ENCODE results near the gene IRF4. TPM values are rescaled to one million over a fixed set of nuclear protein-coding genes. Genes with fewer than 3 reads are reported as not detected.

IRF4 gene
- total and polyA plus RNA-seq, 2 donors (not counting 3 experiments of a cell fraction or from before 2014, with no cell fraction given): not detected

- POLR2A ChIA-PET: no interaction called here
- H4K20me1 ChIP-seq (replicated peaks; ENCODE audit: control insufficient read depth, extremely low read depth, insufficient read depth, low read length): no peaks in the 10 kb centered on the region
- no TSS peak for BruUV-seq (replicated peaks)
- no peaks in the 10 kb centered on the region for H3K9me1 ChIP-seq (replicated peaks; ENCODE audit: control insufficient read depth, extremely low read depth, insufficient read depth, low read length)
- intact Hi-C loops (cut with micrococcal nuclease): loop anchor here (1.0 kb wide), 2 partner anchors 191 to 219 kb away; no protein-coding TSS in a partner anchor
- H3K79me2 ChIP-seq (ENCODE audit: control insufficient read depth, insufficient read depth, low read length): no peaks in the 10 kb centered on the region
- H2AFZ ChIP-seq (ENCODE audit: low read depth, low read length): no peak overlapping the region
- CTCF ChIA-PET: interaction anchor here (0.6 to 7.7 kb wide), 11 partner anchors 10 to 228 kb away, joined by 3 to 119 read pairs (median 4); no protein-coding TSS in a partner anchor
- no peak for TF ChIP-seq FOS (IDR thresholded peaks at IDR 0.05; ENCODE audit: borderline replicate concordance, insufficient read depth, low read length)
- TF ChIP-seq, protein P1, sequence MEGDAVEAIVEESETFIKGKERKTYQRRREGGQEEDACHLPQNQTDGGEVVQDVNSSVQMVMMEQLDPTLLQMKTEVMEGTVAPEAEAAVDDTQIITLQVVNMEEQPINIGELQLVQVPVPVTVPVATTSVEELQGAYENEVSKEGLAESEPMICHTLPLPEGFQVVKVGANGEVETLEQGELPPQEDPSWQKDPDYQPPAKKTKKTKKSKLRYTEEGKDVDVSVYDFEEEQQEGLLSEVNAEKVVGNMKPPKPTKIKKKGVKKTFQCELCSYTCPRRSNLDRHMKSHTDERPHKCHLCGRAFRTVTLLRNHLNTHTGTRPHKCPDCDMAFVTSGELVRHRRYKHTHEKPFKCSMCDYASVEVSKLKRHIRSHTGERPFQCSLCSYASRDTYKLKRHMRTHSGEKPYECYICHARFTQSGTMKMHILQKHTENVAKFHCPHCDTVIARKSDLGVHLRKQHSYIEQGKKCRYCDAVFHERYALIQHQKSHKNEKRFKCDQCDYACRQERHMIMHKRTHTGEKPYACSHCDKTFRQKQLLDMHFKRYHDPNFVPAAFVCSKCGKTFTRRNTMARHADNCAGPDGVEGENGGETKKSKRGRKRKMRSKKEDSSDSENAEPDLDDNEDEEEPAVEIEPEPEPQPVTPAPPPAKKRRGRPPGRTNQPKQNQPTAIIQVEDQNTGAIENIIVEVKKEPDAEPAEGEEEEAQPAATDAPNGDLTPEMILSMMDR (IDR thresholded peaks at IDR 0.05; ENCODE audit: extremely low read depth in 1 of 2, insufficient read depth in 1 of 2, low read depth in 1 of 2, low read length in 2 of 2): peak in 1 of 2 donors; percentile 1
- no peak overlapping the region for H3K9ac ChIP-seq (replicated peaks; ENCODE audit: extremely low read depth, insufficient read depth, low read length)
- H3K27ac ChIP-seq (ENCODE audit: insufficient read depth, low read depth, low read length): no peak overlapping the region
- no peaks in the 10 kb centered on the region for H3K4me1 ChIP-seq (ENCODE audit: control insufficient read depth, extremely low read depth, insufficient read depth, low read length)
- H3K4me2 ChIP-seq (ENCODE audit: insufficient read depth, low read length): no peak overlapping the region
- dilution Hi-C loops (cut with MboI; ENCODE audit: extremely low pct_ligation_motif_present, low sequenced_read_pairs): no loop called here
- no peak for FAIRE-seq
- H3K4me3 ChIP-seq (replicated peaks in 1 of 3; ENCODE audit: insufficient read depth in 1 of 3, low read depth in 1 of 3, low read length in 3 of 3): no peak overlapping the region
- peak; percentile 26 for DNase-seq (ENCODE audit: low read depth, low spot score)
- H3K9me3 ChIP-seq (replicated peaks; ENCODE audit: control insufficient read depth, insufficient read depth, low read length): no peaks in the 10 kb centered on the region
- no peaks in the 10 kb centered on the region for H3K36me3 ChIP-seq (ENCODE audit: control insufficient read depth in 2 of 2, extremely low read depth in 1 of 2, insufficient read depth in 2 of 2, low read length in 2 of 2)
- peaks cover 3 to 4% of the 10 kb centered on the region in 2 experiments for H3K27me3 ChIP-seq (ENCODE audit: control insufficient read depth in 2 of 2, insufficient read depth in 2 of 2, low read length in 2 of 2)
These were observed 17.1 kb downstream of the IRF4 start for GRCh38 chr6:408599-409102.

- ChIA-PET CTCF (interaction anchor here (0.6 to 7.7 kb wide), 11 partner anchors 11 to 229 kb away, joined by 3 to 119 read pairs (median 4); no protein-coding TSS in a partner anchor), POLR2A (no interaction called here)
- FAIRE-seq: no peak
- H3K79me2 ChIP-seq (ENCODE audit: control insufficient read depth, insufficient read depth, low read length): no peaks in the 10 kb centered on the region
- no peaks in the 10 kb centered on the region for H3K9me1 ChIP-seq (replicated peaks; ENCODE audit: control insufficient read depth, extremely low read depth, insufficient read depth, low read length)
- H3K4me1 ChIP-seq (ENCODE audit: control insufficient read depth, extremely low read depth, insufficient read depth, low read length): no peaks in the 10 kb centered on the region
- H2AFZ ChIP-seq (ENCODE audit: low read depth, low read length): no peak overlapping the region
- H3K4me2 ChIP-seq (ENCODE audit: insufficient read depth, low read length): no peak overlapping the region
- TF ChIP-seq POLR2AphosphoS5 (IDR thresholded peaks at IDR 0.05; ENCODE audit: insufficient read depth, low read depth, low read length): no peak
- TF ChIP-seq JUN (IDR thresholded peaks at IDR 0.05; ENCODE audit: borderline replicate concordance, insufficient read depth, insufficient read length, low read depth): no peak
- no peak for TF ChIP-seq POLR2A (IDR thresholded peaks at IDR 0.05; ENCODE audit: low read depth, low read length)
- TF ChIP-seq EZH2 (IDR thresholded peaks at IDR 0.05; ENCODE audit: borderline replicate concordance, low read depth, low read length, severe bottlenecking): no peak
- TF ChIP-seq MYC (IDR thresholded peaks at IDR 0.05; ENCODE audit: low read depth, low read length): no peak
- no peak for TF ChIP-seq GATA2 (IDR thresholded peaks at IDR 0.05; ENCODE audit: insufficient read depth, insufficient read length, low read depth, low read length)
- no peak for TF ChIP-seq MAX (IDR thresholded peaks at IDR 0.05; ENCODE audit: insufficient read depth, insufficient read length)
- TF ChIP-seq FOS (IDR thresholded peaks at IDR 0.05; ENCODE audit: borderline replicate concordance, insufficient read depth, low read length): no peak
- TF ChIP-seq, protein P1 (IDR thresholded peaks at IDR 0.05; ENCODE audit: extremely low read depth in 1 of 2, insufficient read depth in 1 of 2, low read depth in 1 of 2, low read length in 2 of 2): no peak
- H3K4me3 ChIP-seq (replicated peaks in 1 of 3; ENCODE audit: insufficient read depth in 1 of 3, low read depth in 1 of 3, low read length in 3 of 3): no peak overlapping the region
- H3K36me3 ChIP-seq (ENCODE audit: control insufficient read depth in 2 of 2, extremely low read depth in 1 of 2, insufficient read depth in 2 of 2, low read length in 2 of 2): no peaks in the 10 kb centered on the region
- intact Hi-C loops (cut with micrococcal nuclease): loop anchor here (1.0 kb wide), 1 partner anchor 192 kb away; no protein-coding TSS in a partner anchor
- dilution Hi-C loops (cut with MboI; ENCODE audit: extremely low pct_ligation_motif_present, low sequenced_read_pairs): no loop called here
- no peaks in the 10 kb centered on the region for H4K20me1 ChIP-seq (replicated peaks; ENCODE audit: control insufficient read depth, extremely low read depth, insufficient read depth, low read length)
- H3K27me3 ChIP-seq (ENCODE audit: control insufficient read depth in 2 of 2, insufficient read depth in 2 of 2, low read length in 2 of 2): peaks cover 3 to 6% of the 10 kb centered on the region in 2 experiments
- H3K9me3 ChIP-seq (replicated peaks; ENCODE audit: control insufficient read depth, insufficient read depth, low read length): no peaks in the 10 kb centered on the region
- no peak overlapping the region for H3K27ac ChIP-seq (ENCODE audit: insufficient read depth, low read depth, low read length)
- no peak overlapping the region for H3K9ac ChIP-seq (replicated peaks; ENCODE audit: extremely low read depth, insufficient read depth, low read length)
- no peak for DNase-seq (ENCODE audit: low read depth, low spot score)
- no TSS peak for BruUV-seq (replicated peaks)
These were observed 17.9 kb downstream of the IRF4 start for GRCh38 chr6:409370-409972.
